Liver (tissue), 3 donors: ENCODE measurements around the gene KCNQ4.

Experiments
- HNF4G ChIP-seq: IDR thresholded peaks from 2 replicates; pipeline ENCODE4 v1.6.1; 2016; ENCODE audit warnings: antibody characterized with exemption
- SP1 ChIP-seq: IDR thresholded peaks from 2 replicates; pipeline ENCODE4 v1.6.1; 2018; ENCODE audit warnings: antibody characterized with exemption, mild to moderate bottlenecking
- TF ChIP-seq, protein P1 (sequence below): fragments of 150-350 bp; IDR thresholded peaks from 2 replicates; pipeline ENCODE4 v1.5.1; 2017; ENCODE audit warnings: improper control_type of control experiment, low read depth, low read length; ENCODE audit not compliant: missing input control
- TF ChIP-seq, protein P2 (sequence below): IDR thresholded peaks from 2 replicates; pipeline ENCODE4 v1.6.1; 2016; ENCODE audit warnings: antibody characterized with exemption, mild to moderate bottlenecking
- donor health status: healthy.
- donor health status: healthy.

DNA sequence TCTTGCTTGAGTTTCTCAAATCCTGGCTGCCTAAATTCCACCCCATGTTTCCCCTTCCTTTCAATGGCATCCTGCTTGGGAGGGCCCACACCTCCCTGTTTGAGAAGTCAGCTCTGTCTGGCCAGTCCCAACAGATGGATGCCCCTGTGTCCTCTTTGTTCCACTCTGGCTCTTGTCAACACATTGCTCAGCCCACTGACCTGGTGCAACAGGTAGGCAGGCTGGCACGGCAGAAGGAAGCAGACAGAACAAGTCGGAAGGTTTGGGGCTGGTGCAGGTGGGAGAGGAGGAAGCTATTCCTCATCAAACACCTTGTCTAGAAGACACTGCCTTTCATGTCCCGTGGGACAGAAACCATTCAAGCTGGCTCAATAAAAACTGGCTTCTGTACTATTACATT, 22.7 kb downstream of the KCNQ4 start:
- TF ChIP-seq HNF4G = no peak
- TF ChIP-seq SP1 = no peak
- TF ChIP-seq, protein P1, sequence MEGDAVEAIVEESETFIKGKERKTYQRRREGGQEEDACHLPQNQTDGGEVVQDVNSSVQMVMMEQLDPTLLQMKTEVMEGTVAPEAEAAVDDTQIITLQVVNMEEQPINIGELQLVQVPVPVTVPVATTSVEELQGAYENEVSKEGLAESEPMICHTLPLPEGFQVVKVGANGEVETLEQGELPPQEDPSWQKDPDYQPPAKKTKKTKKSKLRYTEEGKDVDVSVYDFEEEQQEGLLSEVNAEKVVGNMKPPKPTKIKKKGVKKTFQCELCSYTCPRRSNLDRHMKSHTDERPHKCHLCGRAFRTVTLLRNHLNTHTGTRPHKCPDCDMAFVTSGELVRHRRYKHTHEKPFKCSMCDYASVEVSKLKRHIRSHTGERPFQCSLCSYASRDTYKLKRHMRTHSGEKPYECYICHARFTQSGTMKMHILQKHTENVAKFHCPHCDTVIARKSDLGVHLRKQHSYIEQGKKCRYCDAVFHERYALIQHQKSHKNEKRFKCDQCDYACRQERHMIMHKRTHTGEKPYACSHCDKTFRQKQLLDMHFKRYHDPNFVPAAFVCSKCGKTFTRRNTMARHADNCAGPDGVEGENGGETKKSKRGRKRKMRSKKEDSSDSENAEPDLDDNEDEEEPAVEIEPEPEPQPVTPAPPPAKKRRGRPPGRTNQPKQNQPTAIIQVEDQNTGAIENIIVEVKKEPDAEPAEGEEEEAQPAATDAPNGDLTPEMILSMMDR = no peak
- TF ChIP-seq, protein P2, sequence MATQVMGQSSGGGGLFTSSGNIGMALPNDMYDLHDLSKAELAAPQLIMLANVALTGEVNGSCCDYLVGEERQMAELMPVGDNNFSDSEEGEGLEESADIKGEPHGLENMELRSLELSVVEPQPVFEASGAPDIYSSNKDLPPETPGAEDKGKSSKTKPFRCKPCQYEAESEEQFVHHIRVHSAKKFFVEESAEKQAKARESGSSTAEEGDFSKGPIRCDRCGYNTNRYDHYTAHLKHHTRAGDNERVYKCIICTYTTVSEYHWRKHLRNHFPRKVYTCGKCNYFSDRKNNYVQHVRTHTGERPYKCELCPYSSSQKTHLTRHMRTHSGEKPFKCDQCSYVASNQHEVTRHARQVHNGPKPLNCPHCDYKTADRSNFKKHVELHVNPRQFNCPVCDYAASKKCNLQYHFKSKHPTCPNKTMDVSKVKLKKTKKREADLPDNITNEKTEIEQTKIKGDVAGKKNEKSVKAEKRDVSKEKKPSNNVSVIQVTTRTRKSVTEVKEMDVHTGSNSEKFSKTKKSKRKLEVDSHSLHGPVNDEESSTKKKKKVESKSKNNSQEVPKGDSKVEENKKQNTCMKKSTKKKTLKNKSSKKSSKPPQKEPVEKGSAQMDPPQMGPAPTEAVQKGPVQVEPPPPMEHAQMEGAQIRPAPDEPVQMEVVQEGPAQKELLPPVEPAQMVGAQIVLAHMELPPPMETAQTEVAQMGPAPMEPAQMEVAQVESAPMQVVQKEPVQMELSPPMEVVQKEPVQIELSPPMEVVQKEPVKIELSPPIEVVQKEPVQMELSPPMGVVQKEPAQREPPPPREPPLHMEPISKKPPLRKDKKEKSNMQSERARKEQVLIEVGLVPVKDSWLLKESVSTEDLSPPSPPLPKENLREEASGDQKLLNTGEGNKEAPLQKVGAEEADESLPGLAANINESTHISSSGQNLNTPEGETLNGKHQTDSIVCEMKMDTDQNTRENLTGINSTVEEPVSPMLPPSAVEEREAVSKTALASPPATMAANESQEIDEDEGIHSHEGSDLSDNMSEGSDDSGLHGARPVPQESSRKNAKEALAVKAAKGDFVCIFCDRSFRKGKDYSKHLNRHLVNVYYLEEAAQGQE = no peak
